Endothelial cell of umbilical vein (primary cell): ENCODE results near the gene CCL2.

Source experiments
- CTCF ChIP-seq, 2 donors: IDR thresholded peaks; 1 replicate in 1 of 2; 2 replicates in 1 of 2; pipeline ENCODE4 v1.5.1; 2011; ENCODE audit warnings: low read length in 2 of 2, mild to moderate bottlenecking in 2 of 2, moderate library complexity in 2 of 2, control low read depth in 1 of 2, inconsistent platforms in 1 of 2, low read depth in 1 of 2; ENCODE audit not compliant: insufficient read depth in 1 of 2; ENCODE audit errors: extremely low read depth in 1 of 2
- EZH2 ChIP-seq: IDR thresholded peaks from 2 replicates; pipeline ENCODE4 v1.6.1; 2012; ENCODE audit warnings: borderline replicate concordance, low read depth, mild to moderate bottlenecking, moderate library complexity, low read length, inconsistent platforms; ENCODE audit not compliant: severe bottlenecking

DNA sequence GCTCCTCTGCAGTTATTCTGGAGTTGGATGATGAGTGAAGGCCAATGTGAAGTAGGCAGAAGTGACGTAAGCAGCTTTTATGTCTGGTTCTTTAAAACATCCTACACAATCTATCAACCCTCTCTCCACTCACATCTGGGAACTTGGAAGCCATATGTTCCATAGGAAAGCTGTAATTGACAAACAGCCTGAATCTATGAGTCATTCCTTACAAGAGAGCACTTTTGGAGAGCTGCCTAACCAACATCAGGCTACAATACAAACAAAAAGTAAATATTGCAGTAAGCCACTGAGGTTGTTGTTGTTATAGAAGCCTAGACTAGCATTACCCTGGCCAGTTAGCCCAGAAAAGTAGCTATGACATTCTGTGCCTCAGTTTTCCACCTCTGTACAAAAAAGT, 20.8 kb downstream of the CCL2 start:
- TF ChIP-seq CTCF (IDR thresholded peaks at IDR 0.05; ENCODE audit: extremely low read depth in 1 of 2, insufficient read depth in 1 of 2, low read depth in 1 of 2, low read length in 2 of 2) = no peak
- no peak for TF ChIP-seq EZH2
